Activated CD8-positive, alpha-beta memory T cell treated with anti-CD3 and anti-CD28 coated beads for 36 hours (primary cell): Measurements from ENCODE around the gene NUP88. TPM values are rescaled to one million over a fixed set of nuclear protein-coding genes. Genes with fewer than 3 reads are reported as not detected.

Experiments
- CTCF ChIA-PET: fragments of 350-600 bp; sonication (Branson Sonifier 250); formaldehyde crosslinking; loops from one replicate; lab custom pipeline; 2021; ENCODE audit warnings: antibody characterized with exemption; lab: Charles Lee
- POLR2A ChIA-PET: fragments of 350-600 bp; sonication (Branson Sonifier 250); formaldehyde crosslinking; loops from one replicate; lab custom pipeline; 2021; ENCODE audit warnings: antibody characterized with exemption; lab: Charles Lee
- total RNA-seq, 2 experiments: library from RNA; stranded (reverse); gene quantifications; one replicate each; pipeline ENCODE4 v1.2.3, GENCODE V29; 2021

Gene NUP88
- total RNA-seq, 2 experiments from 2014 or later: 145 to 164 TPM

DNA sequence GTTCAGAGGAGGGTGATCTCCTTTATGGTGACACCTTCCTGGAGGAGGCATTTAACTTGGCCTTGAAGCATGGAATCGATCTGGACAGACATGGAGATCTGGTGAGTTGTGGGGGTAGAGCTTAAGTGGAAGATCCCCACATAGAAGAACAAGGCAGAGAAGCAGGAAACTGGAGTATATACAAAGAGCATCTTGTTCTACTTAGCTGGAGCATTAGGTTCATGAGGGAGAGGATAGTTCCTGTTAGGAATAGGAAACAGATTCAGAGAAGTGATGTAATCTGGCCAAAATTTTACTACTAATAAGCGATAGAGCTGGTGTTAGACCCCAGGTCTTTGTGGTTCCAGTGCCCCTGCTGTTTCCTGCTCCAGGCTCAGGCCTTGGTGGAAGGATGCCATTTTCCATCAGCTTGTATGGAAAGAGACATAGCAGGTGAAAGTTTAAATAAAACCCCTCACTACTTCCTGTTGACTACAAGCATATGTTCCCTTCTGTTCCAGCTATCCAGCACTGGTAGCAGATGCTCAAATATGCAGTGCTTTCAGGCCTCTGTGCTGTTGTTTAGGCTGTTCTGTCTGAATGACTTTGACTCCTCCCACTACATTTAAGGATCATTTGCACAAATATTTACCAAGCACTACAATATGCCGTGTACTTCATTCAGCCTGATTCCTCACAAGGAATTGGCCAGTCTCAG, 9.9 kb upstream of the NUP88 start:
- POLR2A ChIA-PET: interaction anchor here (0.6 kb wide), 1 partner anchor 13 kb away, joined by 4 read pairs; no protein-coding TSS in a partner anchor
- CTCF ChIA-PET: interaction anchor here (6.1 kb wide), 1 partner anchor 9 kb away, joined by 31 read pairs; the partner anchor contains the start of gene C1QBP

DNA sequence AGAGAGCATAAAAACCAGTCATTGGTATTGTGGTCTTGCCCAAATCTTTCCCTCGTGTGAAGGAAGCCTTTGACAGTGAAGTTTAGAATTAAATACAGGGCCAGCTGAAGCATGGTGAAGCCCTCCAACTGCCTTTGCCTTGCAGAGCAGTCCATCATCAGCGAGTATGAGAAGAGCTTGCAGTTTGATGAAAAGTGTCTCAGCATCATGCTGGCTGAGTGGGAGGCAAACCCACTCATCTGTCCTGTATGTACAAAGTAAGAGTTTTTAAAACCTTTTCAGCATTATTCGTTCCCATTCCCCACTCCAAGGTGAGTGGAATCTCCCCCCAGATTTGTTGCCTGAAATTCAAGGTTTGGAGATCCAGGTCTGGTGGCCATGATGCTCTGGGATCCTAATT, 6.4 kb upstream of the NUP88 start:
- ChIA-PET CTCF (interaction anchor here (6.1 kb wide), 1 partner anchor 13 kb away, joined by 31 read pairs; the partner anchor contains the start of gene C1QBP), POLR2A (interaction anchor here (1.1 kb wide), 1 partner anchor 11 kb away, joined by 3 read pairs; no protein-coding TSS in a partner anchor)

DNA sequence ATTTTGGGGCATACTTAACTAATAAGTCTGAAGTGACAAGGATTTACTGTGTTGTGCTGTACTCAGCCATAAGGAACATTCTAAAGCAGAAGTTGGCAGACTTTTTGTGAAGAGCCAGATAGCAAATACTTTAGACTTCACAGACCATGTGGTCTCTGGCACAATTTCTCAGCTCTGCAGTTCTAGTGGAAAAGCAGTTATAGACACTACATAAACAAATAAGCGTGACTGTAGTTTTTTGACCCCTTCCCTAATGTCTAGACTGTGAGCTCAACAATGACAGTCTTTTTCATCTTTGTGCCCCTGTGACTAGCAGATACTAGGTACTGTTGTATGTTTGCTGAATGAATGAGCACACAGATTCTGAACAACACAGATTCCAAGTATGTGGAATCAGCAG, 5.4 kb upstream of the NUP88 start:
- CTCF ChIA-PET: no interaction called here

DNA sequence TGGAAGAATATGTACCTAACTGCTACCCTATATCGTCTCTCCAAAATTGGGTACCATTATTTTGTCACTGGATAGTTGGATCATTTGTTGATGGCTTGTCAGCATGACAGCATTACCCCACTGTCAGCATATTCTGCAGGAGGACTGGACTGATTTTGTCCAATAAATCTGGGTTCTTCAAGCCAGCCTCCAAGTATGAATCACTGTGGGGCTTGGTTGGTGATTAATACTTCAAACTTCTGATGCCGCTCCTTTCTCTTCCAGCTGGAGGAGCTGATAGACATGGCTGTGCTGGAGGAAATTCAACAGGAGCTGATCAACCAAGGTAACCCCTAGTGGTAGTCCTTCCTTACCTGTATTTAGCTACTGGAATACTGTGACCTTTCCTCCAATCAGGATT, 3.0 kb upstream of the NUP88 start:
- ChIA-PET CTCF (interaction anchor here (0.9 kb wide), 1 partner anchor 17 kb away, joined by 9 read pairs; the partner anchor contains the start of gene C1QBP), POLR2A (interaction anchor here (1.0 kb wide), 1 partner anchor 8 kb away, joined by 3 read pairs; no protein-coding TSS in a partner anchor)

More for the DNA sequence above, 5.4 kb upstream of the NUP88 start:
- POLR2A ChIA-PET: interaction anchor here (0.7 kb wide), 1 partner anchor 11 kb away, joined by 5 read pairs; no protein-coding TSS in a partner anchor

DNA sequence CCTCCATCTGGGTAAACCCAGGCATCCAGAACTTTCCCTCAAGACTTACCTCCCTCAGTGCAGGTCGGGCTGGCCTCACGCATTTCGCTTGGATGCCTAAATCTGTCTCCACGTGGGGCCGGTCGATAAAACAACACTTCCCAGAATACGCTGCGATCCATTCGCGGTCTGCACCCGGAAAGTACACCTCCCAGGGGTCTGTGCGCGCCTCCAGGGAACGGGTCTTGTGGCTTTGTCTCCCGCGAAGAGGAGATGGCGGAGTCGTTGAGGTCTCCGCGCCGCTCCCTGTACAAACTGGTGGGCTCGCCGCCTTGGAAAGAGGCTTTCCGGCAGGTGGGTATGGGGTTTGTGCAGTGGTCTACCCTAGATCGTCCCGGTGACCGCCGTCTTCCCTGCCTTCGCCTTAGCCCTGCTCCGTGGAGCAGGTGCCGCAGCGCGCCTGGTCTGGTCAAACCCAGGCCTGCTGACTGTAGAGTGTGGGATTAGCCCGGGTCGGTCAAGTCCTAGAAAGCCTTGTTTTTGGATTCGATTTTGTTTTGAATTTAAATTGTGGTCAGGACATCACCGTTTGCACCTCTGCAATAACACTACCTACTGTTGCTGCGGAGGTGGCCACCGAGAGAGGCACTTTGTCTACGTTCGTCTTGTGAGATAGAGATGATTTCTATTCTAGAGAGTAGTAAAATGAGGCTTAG, 644 bp upstream of the NUP88 start, which contains the start of gene RPAIN:
Gene RPAIN (plus strand): TSS at position 224 of the 695 bp plus-strand sequence. CDS start 29 bp downstream, at position 253.
- ChIA-PET CTCF (interaction anchor here (1.0 to 1.6 kb wide), 3 partner anchors 15 to 66 kb away, joined by 3 to 5 read pairs (median 4); partner anchors contain the start of genes C1QBP, DERL2 and MIS12), POLR2A (interaction anchor here (1.0 to 1.3 kb wide), 6 partner anchors 9 to 107 kb away, joined by 3 to 9 read pairs (median 4); partner anchors contain the start of genes C1QBP and DHX33)

DNA sequence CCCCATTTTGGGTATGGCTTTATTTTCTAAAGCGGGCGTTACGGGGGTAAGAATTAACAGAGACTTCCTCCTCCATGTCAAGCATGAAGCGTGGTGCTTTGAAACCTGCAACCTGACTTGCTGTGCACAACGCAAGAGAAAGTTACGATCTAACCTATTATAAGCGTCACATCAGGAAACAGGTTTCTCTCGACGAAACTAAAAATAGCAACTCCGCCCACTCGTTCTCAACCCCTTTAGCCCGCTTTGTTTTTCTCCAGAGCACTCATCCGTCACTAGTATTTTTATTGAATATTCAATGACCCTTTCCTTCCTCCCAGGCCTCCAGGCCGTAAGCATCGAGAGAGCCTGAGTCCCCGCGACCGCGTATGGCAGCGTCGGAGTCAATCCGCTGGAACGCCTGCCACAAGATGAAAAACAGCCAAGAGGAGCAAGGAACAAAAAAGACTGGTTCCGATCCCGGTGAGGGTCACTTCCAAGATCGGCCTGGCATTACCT, 555 bp downstream of the NUP88 start:
- CTCF ChIA-PET: interaction anchor here (0.6 to 1.6 kb wide), 4 partner anchors 13 to 114 kb away, joined by 3 to 5 read pairs (median 4); partner anchors contain the start of genes C1QBP, DERL2 and MIS12
- POLR2A ChIA-PET: interaction anchor here (0.7 to 1.3 kb wide), 7 partner anchors 8 to 108 kb away, joined by 3 to 9 read pairs (median 4); partner anchors contain the start of genes C1QBP and DHX33

DNA sequence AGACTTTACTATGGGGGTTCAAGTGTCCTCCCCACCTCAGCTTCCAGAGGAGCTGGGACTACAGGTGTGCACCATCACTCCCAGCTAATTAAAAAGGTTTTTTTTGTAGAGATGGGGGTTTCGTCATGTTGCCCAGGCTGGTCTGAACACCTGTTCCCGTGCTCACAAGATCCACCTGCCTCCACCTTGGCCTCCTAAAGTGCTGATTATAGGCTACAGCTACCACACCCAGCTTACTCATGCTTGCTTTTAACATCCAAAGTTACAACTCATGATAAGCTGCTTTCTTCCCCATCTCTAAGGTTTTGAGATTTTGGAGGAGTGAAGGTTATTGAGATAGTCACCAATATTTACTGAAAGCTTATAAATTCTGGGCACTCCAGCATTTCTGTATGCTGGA, 2.6 kb downstream of the NUP88 start:
- ChIA-PET CTCF (interaction anchor here (0.6 to 0.9 kb wide), 2 partner anchors 18 to 22 kb away, joined by 4 read pairs; partner anchors contain the start of gene C1QBP), POLR2A (interaction anchor here (0.5 kb wide), 1 partner anchor 353 kb away, joined by 7 read pairs; no protein-coding TSS in a partner anchor)

DNA sequence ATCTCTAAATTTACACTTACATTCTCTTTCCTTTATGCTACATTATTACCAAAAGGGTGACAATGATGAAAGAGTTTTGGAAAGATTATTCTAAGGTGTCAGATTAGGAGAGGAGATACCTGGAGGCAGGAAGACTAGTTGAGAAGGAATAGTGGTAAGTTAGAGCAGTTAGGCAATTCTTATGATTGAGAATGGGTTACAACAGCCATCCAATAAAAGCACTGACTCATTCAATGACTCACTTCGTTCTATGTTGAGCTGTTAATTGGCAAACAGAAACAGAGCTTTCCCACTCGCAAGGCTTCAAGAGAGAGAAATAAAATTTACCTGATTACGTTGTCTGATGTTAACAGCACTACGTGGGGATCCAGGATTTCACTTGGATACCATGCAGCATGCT, 5.8 kb downstream of the NUP88 start:
- POLR2A ChIA-PET: interaction anchor here (0.6 to 1.8 kb wide), 3 partner anchors 54 to 1553 kb away, joined by 3 to 4 read pairs (median 4); partner anchors contain the start of gene DHX33

DNA sequence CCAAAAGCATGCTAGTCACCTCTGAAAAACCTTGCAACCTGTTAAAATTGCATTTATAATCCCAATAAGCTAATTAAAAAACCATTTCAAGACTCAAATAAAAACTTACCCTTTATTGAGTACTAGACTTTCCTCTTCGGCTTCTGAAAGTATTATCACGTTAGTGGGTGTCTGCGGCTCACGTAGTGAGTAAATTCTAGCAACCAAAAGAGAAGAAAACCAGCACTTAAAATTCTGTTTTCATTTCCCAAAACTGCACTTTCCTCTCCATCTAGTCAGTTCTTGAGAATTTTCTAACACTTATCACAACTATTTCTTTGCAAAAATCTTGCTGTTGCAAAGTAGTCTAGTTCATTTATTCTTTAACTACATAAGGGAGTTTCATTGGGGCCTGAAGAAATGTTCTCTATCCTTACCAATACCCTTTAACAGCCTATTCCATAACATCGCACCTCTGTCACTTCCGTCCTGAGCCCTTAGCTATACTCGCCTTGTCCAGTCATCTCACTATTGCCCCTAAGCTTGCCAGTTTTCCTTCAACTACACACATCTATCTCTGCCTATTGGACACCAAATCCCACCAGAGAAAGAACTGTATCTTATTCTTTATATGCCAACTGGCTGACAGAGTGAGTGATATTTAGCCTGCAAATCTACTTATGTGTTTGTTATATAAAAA, 8.7 kb downstream of the NUP88 start:
- ChIA-PET POLR2A (interaction anchor here (1.4 kb wide), 1 partner anchor 9 kb away, joined by 3 read pairs; the partner anchor contains the start of gene NUP88), CTCF (interaction anchor here (0.7 to 1.9 kb wide), 2 partner anchors 14 to 29 kb away, joined by 3 to 4 read pairs; partner anchors contain the start of gene C1QBP)

More for the DNA sequence above, 5.8 kb downstream of the NUP88 start:
- CTCF ChIA-PET: no interaction called here

DNA sequence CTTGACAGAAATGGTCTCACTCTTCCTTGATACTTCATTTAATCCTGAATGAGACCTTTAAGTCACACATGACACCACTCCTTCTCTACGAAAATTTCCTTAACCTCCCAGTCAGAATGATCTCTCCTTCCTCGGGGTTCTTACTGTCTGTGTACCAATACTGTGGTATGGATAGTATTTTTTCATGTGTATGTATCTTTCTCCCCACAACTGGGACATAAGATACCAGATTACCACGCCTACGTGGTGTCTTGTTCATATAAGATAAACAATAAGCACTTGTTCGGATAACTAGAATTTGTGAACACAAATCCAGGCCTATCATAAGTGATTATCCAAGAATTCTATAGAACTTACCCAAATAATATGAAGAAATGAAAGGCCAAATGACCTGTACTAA, 11.3 kb downstream of the NUP88 start:
- POLR2A ChIA-PET: no interaction called here
- CTCF ChIA-PET: no interaction called here

DNA sequence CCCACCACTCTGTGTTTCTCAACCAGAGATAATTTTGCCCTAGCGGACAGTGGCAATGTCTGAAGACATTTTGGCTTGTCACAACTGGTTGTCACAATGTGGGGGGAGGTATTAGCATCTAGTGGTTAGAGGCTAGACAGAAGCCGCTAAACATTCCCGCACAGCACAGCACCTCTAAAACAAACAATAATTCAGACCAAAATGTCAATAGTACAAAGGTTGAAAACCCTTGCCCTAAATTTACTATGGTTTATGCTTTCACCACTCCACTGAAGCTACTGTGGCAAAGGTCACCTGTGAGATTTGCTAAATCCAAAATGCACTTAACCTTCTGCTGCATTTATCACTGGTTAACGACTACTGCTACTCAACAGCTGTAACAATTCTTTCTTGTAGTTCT, 14.1 kb downstream of the NUP88 start:
- CTCF ChIA-PET: interaction anchor here (0.8 to 1.1 kb wide), 2 partner anchors 14 to 17 kb away, joined by 3 read pairs; partner anchors contain the start of genes NUP88 and RPAIN
- POLR2A ChIA-PET: no interaction called here

DNA sequence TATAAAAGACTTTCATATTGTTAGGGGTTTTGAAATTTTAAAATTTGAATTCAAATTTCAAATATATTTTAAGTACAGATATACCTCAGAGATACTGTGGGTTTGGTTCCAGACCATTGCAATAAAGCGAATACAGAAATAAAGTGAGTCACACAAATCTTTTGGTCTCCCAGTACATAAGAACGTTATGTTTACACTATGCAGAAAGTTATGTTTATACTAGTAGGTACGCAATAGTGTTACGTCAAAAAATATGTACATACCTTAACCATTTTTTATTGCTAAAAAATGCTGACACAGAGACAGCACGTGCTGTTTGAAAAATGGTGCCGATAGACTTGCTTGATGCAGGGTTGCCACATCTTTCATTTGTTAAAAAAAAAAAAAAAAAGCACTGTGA, 19.7 kb downstream of the NUP88 start:
- POLR2A ChIA-PET: interaction anchor here (0.5 kb wide), 1 partner anchor 1134 kb away, joined by 4 read pairs; no protein-coding TSS in a partner anchor
- CTCF ChIA-PET: no interaction called here

DNA sequence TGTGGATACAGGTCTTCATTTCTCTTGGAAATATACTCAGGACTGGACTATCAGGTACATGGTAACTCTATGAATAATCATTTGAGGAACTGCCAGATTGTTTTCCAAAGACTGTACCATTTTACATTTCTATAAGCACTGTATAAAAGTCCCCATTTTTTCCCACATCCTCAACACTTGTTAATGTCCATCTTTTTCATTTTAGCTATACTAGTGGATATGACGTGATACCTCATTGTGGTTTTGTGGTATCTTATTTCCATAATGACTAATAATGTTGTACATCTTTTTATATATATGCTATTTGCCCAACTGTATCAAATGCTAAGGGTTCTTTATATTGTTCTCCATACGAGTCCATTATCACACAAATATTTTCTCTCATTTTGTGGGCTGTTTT, 22.9 kb downstream of the NUP88 start:
- ChIA-PET CTCF (interaction anchor here (0.5 to 0.6 kb wide), 2 partner anchors 15 to 485 kb away, joined by 3 to 5 read pairs; no protein-coding TSS in a partner anchor), POLR2A (no interaction called here)

DNA sequence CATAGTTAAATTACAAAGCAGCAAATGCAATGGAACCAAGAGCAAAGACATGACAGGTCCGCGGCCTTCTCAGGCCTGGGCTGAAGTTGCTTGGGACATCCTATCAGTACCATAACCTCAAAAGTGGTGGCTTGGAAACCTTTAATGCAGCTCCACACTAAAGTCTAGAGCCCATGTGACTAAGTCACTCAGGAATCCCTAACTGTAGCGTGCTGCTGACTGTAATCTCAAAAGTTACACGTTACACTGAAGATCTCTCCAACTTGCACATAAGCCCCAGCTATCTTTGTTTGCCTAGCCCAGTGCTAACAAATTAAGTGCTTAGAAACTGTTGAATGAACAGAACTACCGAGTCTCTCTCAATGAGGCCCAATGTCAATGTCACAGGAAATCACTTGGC, 27.8 kb downstream of the NUP88 start:
- POLR2A ChIA-PET: no interaction called here
- CTCF ChIA-PET: interaction anchor here (0.7 kb wide), 1 partner anchor 84 kb away, joined by 3 read pairs; no protein-coding TSS in a partner anchor

DNA sequence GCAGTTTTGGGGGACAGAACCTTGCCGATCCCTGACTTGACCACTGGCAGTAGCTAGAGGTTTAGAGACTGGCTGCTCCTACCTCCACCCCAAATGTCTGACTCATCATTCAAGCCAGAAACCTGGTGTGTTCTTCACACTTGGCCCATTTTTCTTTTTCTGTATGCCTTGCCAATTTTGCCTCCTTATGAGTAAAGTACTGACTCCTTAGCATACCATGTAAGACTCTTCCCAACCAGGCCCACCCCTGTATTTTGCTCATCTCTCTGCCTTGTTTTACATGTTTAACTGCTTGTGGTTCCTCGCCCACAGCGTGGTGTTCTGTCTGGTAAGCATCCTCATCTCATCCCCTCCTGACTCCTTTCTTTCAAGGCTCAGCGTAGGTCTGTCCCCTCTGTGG, 37.9 kb downstream of the NUP88 start:
- ChIA-PET POLR2A (no interaction called here), CTCF (interaction anchor here (2.1 kb wide), 1 partner anchor 58 kb away, joined by 8 read pairs; the partner anchor contains the start of gene C1QBP)

DNA sequence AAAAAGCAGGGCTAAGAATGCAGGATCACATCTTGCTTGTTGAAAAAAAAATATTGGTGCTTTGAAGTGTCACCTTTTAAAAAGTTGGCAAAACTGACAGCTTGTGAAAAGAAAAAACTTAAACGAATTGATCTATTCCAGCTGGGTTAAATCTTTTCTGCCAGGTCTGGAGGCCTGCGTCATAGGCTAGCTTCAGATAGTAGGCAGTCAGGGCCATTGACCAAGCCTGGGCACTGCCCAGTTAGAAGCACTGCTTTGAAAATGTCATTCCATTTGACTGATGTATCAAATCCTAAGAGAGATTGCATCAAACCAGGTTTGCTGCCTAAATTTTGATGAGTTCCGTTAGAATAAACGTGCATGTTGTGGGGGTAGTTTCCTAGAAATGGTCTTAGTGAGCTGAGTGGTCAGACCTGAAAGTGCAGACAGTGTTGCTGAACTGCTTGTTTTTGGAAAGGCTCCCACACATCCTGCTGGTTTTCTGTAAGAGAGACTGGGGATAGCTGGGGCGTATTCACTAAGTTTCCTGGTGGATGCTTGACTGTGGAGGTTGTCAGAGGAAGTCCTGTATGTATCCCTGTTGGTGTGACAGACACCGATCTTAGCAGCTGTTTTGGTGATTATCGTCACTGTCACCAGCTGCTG, 38.8 kb downstream of the NUP88 start:
- ChIA-PET POLR2A (no interaction called here), CTCF (interaction anchor here (1.3 to 2.1 kb wide), 2 partner anchors 10 to 59 kb away, joined by 4 to 8 read pairs; partner anchors contain the start of gene C1QBP)
